HFFc6 (cell line): ENCODE data around the gene TFDP3. TPM values are rescaled to one million over a fixed set of nuclear protein-coding genes. Genes with fewer than 3 reads are reported as not detected.

Experiments used
- DNase-seq: peaks from one replicate; pipeline ENCODE4 v3.0.0-alpha.2; 2018
- H3K27ac Mint-ChIP-seq: 2 replicates; pipeline ENCODE4 v1.8.0; 2020; ENCODE audit warnings: mild to moderate bottlenecking, mixed read lengths
- H3K27me3 Mint-ChIP-seq: 2 replicates; pipeline ENCODE4 v1.8.0; 2021; ENCODE audit warnings: mild to moderate bottlenecking, moderate library complexity, mixed read lengths; ENCODE audit not compliant: insufficient read depth
- H3K36me3 Mint-ChIP-seq: 2 replicates; pipeline ENCODE4 v1.8.0; 2021; ENCODE audit warnings: low read depth, mixed read lengths
- H3K4me1 Mint-ChIP-seq: 2 replicates; pipeline ENCODE4 v1.8.0; 2020; ENCODE audit warnings: low read depth, mixed read lengths
- H3K4me3 Mint-ChIP-seq: 2 replicates; pipeline ENCODE4 v1.8.0; 2020; ENCODE audit warnings: mild to moderate bottlenecking, moderate library complexity, mixed read lengths
- H3K9me3 Mint-ChIP-seq: 2 replicates; pipeline ENCODE4 v1.8.0; 2020; ENCODE audit warnings: mild to moderate bottlenecking, mixed read lengths
- total RNA-seq, 6 experiments: library from RNA; stranded (reverse); fragmentation: NEBNext Ultra II Directional; extraction: Animal tissue kit (Norgen Biotek cat#: 25700); gene quantifications; 2 replicates in 1 of 6; 3 replicates in 5 of 6; pipeline ENCODE4 v1.2.3, GENCODE V29; 2021
- TF ChIP-seq, protein P1 (sequence below): fragments of 200-600 bp; sonication (generic); IDR thresholded peaks from 2 replicates; pipeline ENCODE4 v1.5.0; 2021; ENCODE audit warnings: antibody characterized with exemption, mild to moderate bottlenecking

The TFDP3 gene
- total RNA-seq, 6 experiments from 2014 or later, result not detected

DNA sequence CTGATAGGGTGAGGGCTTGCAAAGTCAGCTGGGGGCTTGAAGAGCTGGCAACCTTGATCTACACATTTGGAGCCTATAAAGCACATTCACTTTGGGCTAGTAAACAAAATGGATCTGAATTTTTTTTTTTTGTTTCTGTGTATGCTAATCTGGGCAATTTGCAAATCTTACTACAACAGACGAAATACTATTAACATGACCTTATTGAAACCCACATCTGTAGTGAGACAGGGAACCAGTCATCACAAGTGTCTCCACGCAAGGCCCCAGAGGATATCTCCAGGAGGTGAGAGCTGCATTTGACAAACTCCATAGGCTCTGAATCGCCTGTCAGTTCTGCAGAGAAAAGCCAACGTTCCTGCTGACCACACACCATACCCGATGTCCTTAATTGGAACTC is 33.0 kb upstream of the TFDP3 start:
- no peaks in the 10 kb centered on the region for H3K4me1 Mint-ChIP-seq
- TF ChIP-seq, protein P1, sequence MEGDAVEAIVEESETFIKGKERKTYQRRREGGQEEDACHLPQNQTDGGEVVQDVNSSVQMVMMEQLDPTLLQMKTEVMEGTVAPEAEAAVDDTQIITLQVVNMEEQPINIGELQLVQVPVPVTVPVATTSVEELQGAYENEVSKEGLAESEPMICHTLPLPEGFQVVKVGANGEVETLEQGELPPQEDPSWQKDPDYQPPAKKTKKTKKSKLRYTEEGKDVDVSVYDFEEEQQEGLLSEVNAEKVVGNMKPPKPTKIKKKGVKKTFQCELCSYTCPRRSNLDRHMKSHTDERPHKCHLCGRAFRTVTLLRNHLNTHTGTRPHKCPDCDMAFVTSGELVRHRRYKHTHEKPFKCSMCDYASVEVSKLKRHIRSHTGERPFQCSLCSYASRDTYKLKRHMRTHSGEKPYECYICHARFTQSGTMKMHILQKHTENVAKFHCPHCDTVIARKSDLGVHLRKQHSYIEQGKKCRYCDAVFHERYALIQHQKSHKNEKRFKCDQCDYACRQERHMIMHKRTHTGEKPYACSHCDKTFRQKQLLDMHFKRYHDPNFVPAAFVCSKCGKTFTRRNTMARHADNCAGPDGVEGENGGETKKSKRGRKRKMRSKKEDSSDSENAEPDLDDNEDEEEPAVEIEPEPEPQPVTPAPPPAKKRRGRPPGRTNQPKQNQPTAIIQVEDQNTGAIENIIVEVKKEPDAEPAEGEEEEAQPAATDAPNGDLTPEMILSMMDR, result no peak
- no peak overlapping the region for H3K27ac Mint-ChIP-seq
- no peak for DNase-seq
- peaks cover 18% of the 10 kb centered on the region for H3K9me3 Mint-ChIP-seq
- no peaks in the 10 kb centered on the region for H3K27me3 Mint-ChIP-seq
- H3K4me3 Mint-ChIP-seq, result no peak overlapping the region
- H3K36me3 Mint-ChIP-seq, result no peaks in the 10 kb centered on the region

GRCh38 chrX:133250184-133251100 is 32.3 kb upstream of the TFDP3 start:
- no peak for DNase-seq

GRCh38 chrX:133249266-133250058 is 31.3 kb upstream of the TFDP3 start:
- Mint-ChIP-seq H3K4me1 (no peaks in the 10 kb centered on the region), H3K4me3 (no peak overlapping the region), H3K27me3 (no peaks in the 10 kb centered on the region), H3K36me3 (no peaks in the 10 kb centered on the region), H3K9me3 (peaks cover 6% of the 10 kb centered on the region), H3K27ac (no peak overlapping the region)
- TF ChIP-seq, protein P1, result no peak
- no peak for DNase-seq

More at GRCh38 chrX:133250184-133251100, 32.3 kb upstream of the TFDP3 start:
- no peak overlapping the region for H3K4me3 Mint-ChIP-seq
- TF ChIP-seq, protein P1, result no peak
- no peaks in the 10 kb centered on the region for H3K36me3 Mint-ChIP-seq
- H3K9me3 Mint-ChIP-seq, result peaks cover 13% of the 10 kb centered on the region
- H3K27me3 Mint-ChIP-seq, result no peaks in the 10 kb centered on the region
- H3K27ac Mint-ChIP-seq, result no peak overlapping the region
- no peaks in the 10 kb centered on the region for H3K4me1 Mint-ChIP-seq

GRCh38 chrX:133248177-133248576 is 30.0 kb upstream of the TFDP3 start:
- Mint-ChIP-seq H3K4me1 (no peaks in the 10 kb centered on the region), H3K27me3 (no peaks in the 10 kb centered on the region), H3K4me3 (no peak overlapping the region), H3K27ac (no peak overlapping the region), H3K9me3 (peaks cover 6% of the 10 kb centered on the region), H3K36me3 (no peaks in the 10 kb centered on the region)
- DNase-seq, result no peak
- TF ChIP-seq, protein P1, result no peak

DNA sequence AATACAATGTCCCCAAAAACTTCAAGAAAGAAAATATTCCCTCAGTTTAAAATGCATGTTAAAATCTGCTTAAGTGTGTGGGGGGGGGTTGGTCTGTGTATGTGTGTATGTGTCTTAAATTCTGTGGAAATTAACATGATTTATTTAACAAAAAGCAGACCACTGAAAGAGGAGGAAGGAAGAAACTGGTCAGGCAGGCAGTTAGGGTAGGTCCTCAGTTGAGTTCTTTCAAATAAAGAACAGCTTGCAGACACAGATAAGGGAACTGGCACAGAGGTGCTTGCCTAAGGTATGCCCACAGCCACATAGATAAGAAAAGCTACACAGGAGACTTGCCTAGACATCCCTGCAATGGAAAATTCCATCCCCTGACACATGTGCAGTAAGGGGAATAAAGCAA is 28.8 kb upstream of the TFDP3 start:
- Mint-ChIP-seq H3K36me3 (no peaks in the 10 kb centered on the region), H3K4me3 (no peak overlapping the region)

More for the DNA sequence above, 28.8 kb upstream of the TFDP3 start:
- TF ChIP-seq, protein P1, result no peak
- Mint-ChIP-seq H3K27me3 (no peaks in the 10 kb centered on the region), H3K4me1 (no peaks in the 10 kb centered on the region), H3K9me3 (peaks cover 6% of the 10 kb centered on the region), H3K27ac (no peak overlapping the region)
- no peak for DNase-seq
